HAP-1 (cell line): ENCODE results near the gene MKNK1.
A peak's percentile ranks its signal among the peaks of the same experiment; 100 is the strongest.

Source experiments
- DNase-seq, 2 experiments: peaks; one replicate each; pipeline ENCODE4 v3.0.0-alpha.2; 2016 to 2020; ENCODE audit warnings: low spot score in 2 of 2
- H3K27me3 ChIP-seq: fragments of 250-450 bp; sonication (Bioruptor Pico); 2 replicates; pipeline ENCODE4 v1.5.1; 2020; ENCODE audit warnings: low read depth, mild to moderate bottlenecking, moderate library complexity
- H3K36me3 ChIP-seq: fragments of 250-450 bp; sonication (Bioruptor Pico); replicated peaks from 2 replicates; pipeline ENCODE4 v1.5.1; 2020; ENCODE audit warnings: mild to moderate bottlenecking
- H3K4me1 ChIP-seq: fragments of 250-450 bp; sonication (Bioruptor Pico); 2 replicates; pipeline ENCODE4 v1.5.1; 2020; ENCODE audit warnings: mild to moderate bottlenecking
- H3K4me3 ChIP-seq: fragments of 250-450 bp; sonication (Bioruptor Pico); 2 replicates; pipeline ENCODE4 v1.5.1; 2020; ENCODE audit warnings: mild to moderate bottlenecking, moderate library complexity
- H3K9me3 ChIP-seq: fragments of 250-450 bp; sonication (Bioruptor Pico); 2 replicates; pipeline ENCODE4 v1.5.1; 2020; ENCODE audit warnings: mild to moderate bottlenecking, moderate library complexity
- in situ Hi-C: fragments of 300-500 bp; cut with MboI; formaldehyde crosslinking; loops from 3 replicates; pipeline ENCODE4 v1.14.3; 2020; ENCODE audit warnings: low sequenced_read_pairs, inconsistent platforms, mixed read lengths

The MKNK1 gene

GRCh38 chr1:46638921-46639320 lies 34.9 kb upstream of the MKNK1 start:
- in situ Hi-C loops = no loop called here

DNA sequence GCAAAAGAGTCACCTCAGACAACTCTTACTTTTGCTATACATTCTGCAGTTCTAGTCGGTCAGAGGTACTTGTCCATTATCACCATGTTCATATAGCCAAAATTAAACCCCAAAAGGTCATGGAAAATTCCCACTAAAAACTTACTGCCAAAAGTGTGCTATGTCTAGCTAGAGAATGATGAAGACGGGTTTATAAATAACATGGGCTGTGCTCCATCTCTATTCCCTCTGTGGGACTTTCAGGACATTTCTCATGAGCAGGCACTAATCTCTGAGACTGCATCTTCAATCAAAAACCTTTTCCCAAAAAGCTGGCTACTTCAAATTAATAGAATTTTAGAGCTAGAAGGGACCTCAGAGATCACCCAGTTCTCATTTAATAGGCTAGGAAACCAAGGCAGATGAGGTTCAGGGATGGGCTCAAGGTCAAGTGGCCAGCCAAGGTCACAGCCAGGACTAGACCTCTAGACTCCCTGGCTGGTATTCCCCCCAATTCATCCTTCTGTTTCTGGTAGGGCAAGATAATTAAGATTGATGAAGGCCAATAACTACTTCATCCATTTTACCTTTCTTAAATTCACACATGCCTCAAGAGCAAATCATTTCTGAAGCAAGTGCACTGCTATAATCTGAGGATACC lies 33.5 kb upstream of the MKNK1 start:
- DNase-seq = no peak
- Histone ChIP-seq H3K9me3 (no peaks in the 10 kb centered on the region), H3K27me3 (no peaks in the 10 kb centered on the region), H3K4me3 (no peak overlapping the region), H3K36me3 (peaks cover 22% of the 10 kb centered on the region), H3K4me1 (no peaks in the 10 kb centered on the region)
- in situ Hi-C loops = no loop called here

More at GRCh38 chr1:46638921-46639320, 34.9 kb upstream of the MKNK1 start:
- Histone ChIP-seq H3K4me3 (no peak overlapping the region), H3K4me1 (no peaks in the 10 kb centered on the region), H3K9me3 (no peaks in the 10 kb centered on the region), H3K36me3 (peaks cover 22% of the 10 kb centered on the region), H3K27me3 (no peaks in the 10 kb centered on the region)
- DNase-seq = no peak

DNA sequence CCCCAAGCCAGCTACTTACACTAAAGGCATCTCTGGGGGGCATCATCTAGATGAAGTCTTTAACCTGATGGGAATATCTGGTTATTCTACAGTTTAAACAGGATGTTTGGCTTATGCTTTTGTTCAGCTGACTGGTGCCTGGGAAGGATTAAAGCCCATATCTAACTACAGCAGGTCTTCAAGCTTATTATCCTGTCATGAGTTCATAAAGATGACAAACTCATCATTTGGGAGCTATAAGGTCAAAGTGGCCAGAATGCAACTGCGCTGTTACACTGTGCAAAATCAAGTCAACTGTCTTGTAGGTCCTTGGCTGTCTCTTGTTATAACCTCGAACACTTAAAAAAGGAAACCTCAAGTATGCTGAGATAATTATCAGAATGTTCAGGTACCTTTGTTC lies 31.1 kb upstream of the MKNK1 start:
- no peak overlapping the region for H3K4me3 ChIP-seq
- DNase-seq = no peak
- H3K27me3 ChIP-seq = no peaks in the 10 kb centered on the region
- H3K4me1 ChIP-seq = no peaks in the 10 kb centered on the region
- no peaks in the 10 kb centered on the region for H3K9me3 ChIP-seq
- in situ Hi-C loops = no loop called here
- H3K36me3 ChIP-seq = peaks cover 24% of the 10 kb centered on the region

DNA sequence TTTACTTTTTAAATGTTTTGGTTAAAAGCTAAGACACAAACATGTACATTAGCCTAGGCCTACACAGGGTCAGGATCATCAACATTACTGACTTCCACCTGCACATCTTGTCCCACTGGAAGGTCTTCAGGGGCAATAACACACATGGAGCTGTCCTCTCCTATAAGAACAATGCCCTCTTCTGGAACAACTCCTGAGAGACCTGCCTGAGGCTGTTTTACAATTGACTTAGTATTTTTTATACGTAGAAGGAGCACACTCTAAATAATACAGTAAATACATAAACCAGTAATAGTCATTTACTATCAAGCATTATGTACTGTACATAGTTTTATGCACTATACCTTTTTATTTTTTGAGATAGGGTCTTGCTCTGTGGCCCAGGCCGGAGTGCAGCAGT lies 26.7 kb upstream of the MKNK1 start:
- Histone ChIP-seq H3K36me3 (peaks cover 24% of the 10 kb centered on the region), H3K4me3 (no peak overlapping the region), H3K4me1 (no peaks in the 10 kb centered on the region), H3K9me3 (no peaks in the 10 kb centered on the region), H3K27me3 (no peaks in the 10 kb centered on the region)
- in situ Hi-C loops = no loop called here
- DNase-seq = no peak

- H3K27me3 ChIP-seq = no peaks in the 10 kb centered on the region
- H3K4me1 ChIP-seq = no peaks in the 10 kb centered on the region; the same call in 1 of the 2 replicates
- H3K9me3 ChIP-seq = no peaks in the 10 kb centered on the region
- in situ Hi-C loops = no loop called here
- no peak for DNase-seq
- no peak overlapping the region for H3K4me3 ChIP-seq
- no peaks in the 10 kb centered on the region for H3K36me3 ChIP-seq
Observed at GRCh38 chr1:46623743-46624644, 19.9 kb upstream of the MKNK1 start.

DNA sequence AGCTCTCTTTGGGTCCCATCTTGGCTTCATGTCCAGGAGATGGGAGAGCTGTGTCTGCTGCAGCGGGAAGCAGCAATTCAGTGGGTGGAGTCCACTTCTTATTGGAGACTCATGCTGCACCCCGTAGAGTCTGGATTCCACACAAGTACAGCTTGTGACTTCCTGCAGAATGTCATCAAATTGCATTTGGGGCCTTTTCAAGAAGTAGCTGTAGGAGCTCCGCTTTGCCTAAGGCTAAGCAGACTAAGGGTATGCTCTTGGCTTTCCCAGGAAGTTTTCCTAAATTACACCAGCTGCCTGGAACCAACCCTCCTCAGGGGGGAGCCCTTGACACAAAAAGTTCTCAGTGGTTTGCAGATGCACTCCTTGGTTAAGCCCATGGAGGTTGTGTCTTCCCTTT lies 18.3 kb upstream of the MKNK1 start:
- H3K4me1 ChIP-seq = no peaks in the 10 kb centered on the region; the same call in 1 of the 2 replicates
- H3K4me3 ChIP-seq = no peak overlapping the region
- in situ Hi-C loops = no loop called here
- H3K9me3 ChIP-seq = no peaks in the 10 kb centered on the region
- no peaks in the 10 kb centered on the region for H3K36me3 ChIP-seq
- DNase-seq = peak in 1 of 2 experiments; percentile 41
- no peaks in the 10 kb centered on the region for H3K27me3 ChIP-seq

GRCh38 chr1:46621930-46622329 lies 17.9 kb upstream of the MKNK1 start:
- Histone ChIP-seq H3K27me3 (no peaks in the 10 kb centered on the region), H3K36me3 (no peaks in the 10 kb centered on the region), H3K4me3 (no peak overlapping the region), H3K4me1 (no peaks in the 10 kb centered on the region; the same call in 1 of the 2 replicates), H3K9me3 (no peaks in the 10 kb centered on the region)
- in situ Hi-C loops = no loop called here
- no peak for DNase-seq

GRCh38 chr1:46619656-46620258 lies 15.7 kb upstream of the MKNK1 start:
- H3K9me3 ChIP-seq = no peaks in the 10 kb centered on the region
- H3K27me3 ChIP-seq = no peaks in the 10 kb centered on the region
- in situ Hi-C loops = no loop called here
- peaks cover 4% of the 10 kb centered on the region for H3K4me1 ChIP-seq
- H3K4me3 ChIP-seq = no peak overlapping the region
- no peaks in the 10 kb centered on the region for H3K36me3 ChIP-seq
- no peak for DNase-seq

- Histone ChIP-seq H3K4me1 (peaks cover 4% of the 10 kb centered on the region), H3K9me3 (no peaks in the 10 kb centered on the region), H3K36me3 (no peaks in the 10 kb centered on the region), H3K4me3 (no peak overlapping the region), H3K27me3 (no peaks in the 10 kb centered on the region)
- in situ Hi-C loops = no loop called here
- no peak for DNase-seq
Observed at GRCh38 chr1:46618754-46619415, 14.8 kb upstream of the MKNK1 start.

GRCh38 chr1:46617833-46618232 lies 13.8 kb upstream of the MKNK1 start:
- Histone ChIP-seq H3K9me3 (no peaks in the 10 kb centered on the region), H3K4me1 (peaks cover 4% of the 10 kb centered on the region), H3K4me3 (no peak overlapping the region), H3K36me3 (no peaks in the 10 kb centered on the region), H3K27me3 (no peaks in the 10 kb centered on the region)
- in situ Hi-C loops = no loop called here
- no peak for DNase-seq

DNA sequence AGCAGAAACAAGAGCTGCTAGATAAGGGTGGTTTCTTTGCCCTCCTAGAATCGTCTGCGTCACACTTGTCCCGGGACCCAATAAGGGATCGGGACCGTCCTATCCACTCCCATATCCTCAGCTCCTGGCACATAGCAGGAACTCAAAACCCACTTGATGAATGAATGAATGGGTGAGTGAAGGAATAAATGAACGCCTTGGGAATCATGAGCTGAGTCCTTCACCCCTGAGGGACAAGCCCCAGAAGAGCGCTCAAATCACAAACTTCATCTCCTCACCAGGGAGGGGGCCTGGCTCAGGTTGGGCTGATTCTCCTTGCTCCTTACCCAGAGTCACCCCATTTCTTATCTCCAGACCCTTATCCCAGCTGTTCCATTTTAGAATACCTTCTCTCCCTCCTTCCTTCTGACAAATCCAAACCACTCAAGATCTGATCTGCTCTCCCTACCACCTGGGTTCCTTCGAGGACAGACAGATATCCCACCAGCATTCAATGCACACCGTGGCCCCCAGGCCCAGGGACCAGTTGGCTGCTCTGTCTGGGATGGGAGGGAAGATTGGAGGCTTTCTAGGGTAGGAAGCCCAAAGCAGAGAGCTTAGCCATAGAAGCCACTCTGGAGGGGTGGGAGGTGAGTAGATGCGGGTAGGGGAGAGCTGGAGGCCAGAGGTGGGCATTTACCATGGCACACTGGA lies 13.2 kb upstream of the MKNK1 start:
- Histone ChIP-seq H3K27me3 (no peaks in the 10 kb centered on the region), H3K9me3 (no peaks in the 10 kb centered on the region), H3K4me1 (peaks cover 4% of the 10 kb centered on the region), H3K36me3 (no peaks in the 10 kb centered on the region), H3K4me3 (peak overlapping the region; percentile 51)
- in situ Hi-C loops = no loop called here
- no peak for DNase-seq

DNA sequence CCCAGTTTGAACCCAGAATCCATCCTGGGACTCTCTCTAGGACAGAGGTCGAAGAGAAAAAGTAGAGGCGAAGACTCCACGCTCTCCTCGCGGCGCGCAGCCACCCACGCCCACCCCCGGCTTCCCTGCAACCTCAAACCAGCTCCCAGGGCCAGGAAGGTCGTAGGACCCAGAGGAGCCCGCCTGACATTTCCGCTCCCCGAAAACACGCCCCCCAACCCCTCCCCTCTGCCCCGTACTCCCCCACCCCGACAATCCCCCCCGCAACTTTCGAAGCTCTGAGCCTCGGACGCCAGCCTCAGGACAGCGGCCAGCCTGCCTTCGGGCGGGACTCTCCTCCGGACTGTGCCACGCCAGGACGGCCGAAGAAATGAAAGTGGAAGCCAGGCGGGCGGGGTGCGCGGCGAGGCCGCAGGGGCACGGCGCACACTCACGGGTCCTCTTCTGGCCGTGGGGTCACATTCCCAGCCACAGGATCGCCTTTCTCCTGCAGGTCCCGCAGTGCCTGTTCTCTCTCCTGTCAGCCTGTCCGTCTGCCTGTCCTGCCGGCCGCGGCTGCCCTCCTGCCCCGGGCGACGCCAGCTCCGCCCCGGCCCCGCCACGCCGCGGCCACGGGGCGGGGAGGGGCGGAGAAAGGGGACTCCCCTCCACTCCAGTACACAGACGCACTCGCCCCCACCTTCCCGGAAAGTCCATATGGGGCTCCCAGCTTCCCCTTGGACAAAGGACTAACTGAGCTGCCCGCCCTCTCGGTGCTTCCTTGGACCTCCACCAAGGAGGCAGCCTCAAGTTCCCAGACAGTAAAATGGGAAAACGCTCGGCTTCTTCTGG lies 12.4 kb upstream of the MKNK1 start, which contains the start of gene MOB3C:
Gene MOB3C (minus strand): TSS at position 535 of the 831 bp plus-strand sequence. CDS start 3,490 bp downstream, outside the sequence.
- Histone ChIP-seq H3K4me3 (peak within 1 kb of the TSS; percentile 51), H3K36me3 (no peaks in the 10 kb centered on the region), H3K4me1 (peaks cover 4% of the 10 kb centered on the region; the same call in 1 of the 2 replicates), H3K9me3 (no peaks in the 10 kb centered on the region), H3K27me3 (no peaks in the 10 kb centered on the region)
- in situ Hi-C loops = no loop called here
- peak; percentile 12 to 71 for DNase-seq
